Activated CD8-positive, alpha-beta memory T cell treated with anti-CD3 and anti-CD28 coated beads for 1 hour (primary cell): ENCODE measurements around the gene RAD9B.

Source experiments
- DNase-seq, 2 donors: peaks; one replicate each; pipeline ENCODE4 v3.0.0-alpha.2; 2020; ENCODE audit warnings: low read depth in 1 of 2; ENCODE audit errors: extremely low read depth in 1 of 2

Gene RAD9B

GRCh38 chr12:110550981-110551380, 48.9 kb downstream of the RAD9B start:
- DNase-seq, result no peak
